Measurements from ENCODE around the gene HLA-DQB2. TPM values are rescaled to one million over a fixed set of nuclear protein-coding genes. Genes with fewer than 3 reads are reported as not detected.

HLA-DQB2 gene
- total RNA-seq, 2 donors from 2014 or later: 0.40 to 4.4 TPM

DNA sequence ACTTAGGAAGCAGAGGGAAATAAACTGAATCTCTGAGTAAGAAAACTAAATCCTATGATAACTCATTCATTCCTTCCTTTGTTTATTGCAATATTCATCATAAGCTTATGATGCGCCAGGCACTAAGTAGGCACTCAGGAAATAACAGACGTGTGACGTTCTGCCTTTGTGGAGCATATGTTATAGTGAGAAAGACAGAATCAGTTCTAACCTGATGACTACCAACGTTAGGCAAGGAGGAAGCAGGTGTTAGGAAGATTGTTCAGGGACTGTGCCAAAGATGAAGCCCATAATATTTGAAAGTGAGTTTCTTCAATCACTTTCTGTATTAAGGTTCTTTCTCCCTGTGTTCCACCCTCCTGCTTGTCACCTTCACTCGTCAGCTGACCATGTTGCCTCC, 18.6 kb downstream of the HLA-DQB2 start:
- TF ChIP-seq CTCF (IDR thresholded peaks at IDR 0.05): no peak
- Histone ChIP-seq H3K27ac (no peak overlapping the region), H3K4me1 (no peaks in the 10 kb centered on the region), H3K27me3 (no peaks in the 10 kb centered on the region), H3K36me3 (no peaks in the 10 kb centered on the region), H3K4me3 (no peak overlapping the region), H3K9me3 (no peaks in the 10 kb centered on the region), H3K9ac (ENCODE audit: low read depth in 2 of 2, low read length in 2 of 2) (no peak overlapping the region)
- DNase-seq: no peak
- intact Hi-C loops (cut with DNase I): no loop called here

GRCh38 chr6:32742374-32742773, 21.0 kb downstream of the HLA-DQB2 start:
- Histone ChIP-seq H3K4me3 (no peak overlapping the region), H3K36me3 (no peaks in the 10 kb centered on the region), H3K27me3 (no peaks in the 10 kb centered on the region), H3K27ac (no peak overlapping the region), H3K9ac (ENCODE audit: low read depth in 2 of 2, low read length in 2 of 2) (no peak overlapping the region), H3K9me3 (no peaks in the 10 kb centered on the region), H3K4me1 (no peaks in the 10 kb centered on the region)
- DNase-seq: no peak
- no peak for TF ChIP-seq CTCF (IDR thresholded peaks at IDR 0.05)
- intact Hi-C loops (cut with DNase I): no loop called here

GRCh38 chr6:32741031-32741960, 22.0 kb downstream of the HLA-DQB2 start, which contains the start of gene HLA-DQA2:
TSS of gene HLA-DQA2 (plus strand) at chr6:32741391. CDS start at chr6:32741444, 53 bp downstream.
- H3K9me3 ChIP-seq: no peaks in the 10 kb centered on the region
- H3K4me3 ChIP-seq: no peak within 1 kb of the TSS
- no peak within 1 kb of the TSS for H3K27ac ChIP-seq
- H3K27me3 ChIP-seq: no peaks in the 10 kb centered on the region
- intact Hi-C loops (cut with DNase I): no loop called here
- no peaks in the 10 kb centered on the region for H3K36me3 ChIP-seq
- no peak within 1 kb of the TSS for H3K9ac ChIP-seq (ENCODE audit: low read depth in 2 of 2, low read length in 2 of 2)
- TF ChIP-seq CTCF (IDR thresholded peaks at IDR 0.05): no peak
- H3K4me1 ChIP-seq: no peaks in the 10 kb centered on the region
- no peak for DNase-seq

- no peak overlapping the region for H3K27ac ChIP-seq
- H3K36me3 ChIP-seq: no peaks in the 10 kb centered on the region
- H3K4me3 ChIP-seq: no peak overlapping the region
- intact Hi-C loops (cut with DNase I): no loop called here
- TF ChIP-seq CTCF (IDR thresholded peaks at IDR 0.05): no peak
- H3K4me1 ChIP-seq: no peaks in the 10 kb centered on the region
- H3K9me3 ChIP-seq: no peaks in the 10 kb centered on the region
- DNase-seq: no peak
- H3K27me3 ChIP-seq: no peaks in the 10 kb centered on the region
- H3K9ac ChIP-seq (ENCODE audit: low read depth in 2 of 2, low read length in 2 of 2): no peak overlapping the region
Measured at GRCh38 chr6:32738126-32738525, 25.2 kb downstream of the HLA-DQB2 start.

DNA sequence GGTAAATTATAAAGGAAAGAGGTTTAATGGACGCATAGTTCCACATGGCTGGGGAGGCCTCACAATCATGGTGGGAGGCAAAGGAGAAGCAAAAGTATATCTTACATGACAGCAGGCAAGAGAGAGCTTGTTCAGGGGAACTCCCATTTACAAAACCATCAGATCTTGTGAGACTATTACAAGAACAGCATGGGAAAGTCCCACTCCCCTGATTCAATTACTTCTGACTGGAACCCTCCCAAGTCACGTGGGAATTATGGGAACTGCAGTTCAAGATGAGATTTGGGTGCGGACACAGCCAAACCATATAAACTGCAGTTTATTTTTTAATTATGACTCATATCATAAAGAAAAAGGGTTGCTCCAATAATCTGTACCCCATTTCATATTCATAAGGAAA, 44.5 kb downstream of the HLA-DQB2 start:
- intact Hi-C loops (cut with DNase I): no loop called here
- Histone ChIP-seq H3K27me3 (no peaks in the 10 kb centered on the region), H3K9me3 (no peaks in the 10 kb centered on the region), H3K9ac (ENCODE audit: low read depth in 2 of 2, low read length in 2 of 2) (no peak overlapping the region), H3K4me3 (no peak overlapping the region), H3K36me3 (no peaks in the 10 kb centered on the region), H3K27ac (no peak overlapping the region), H3K4me1 (no peaks in the 10 kb centered on the region)
- no peak for TF ChIP-seq CTCF (IDR thresholded peaks at IDR 0.05)
- DNase-seq: no peak
